GM18526 (cell line): ENCODE data around the gene LHPP.

Source experiments
- POLR2A ChIP-seq: IDR thresholded peaks from 3 replicates; pipeline ENCODE4 v1.6.1; 2011; ENCODE audit not compliant: insufficient read length; ENCODE audit errors: extremely low read depth

LHPP gene

DNA sequence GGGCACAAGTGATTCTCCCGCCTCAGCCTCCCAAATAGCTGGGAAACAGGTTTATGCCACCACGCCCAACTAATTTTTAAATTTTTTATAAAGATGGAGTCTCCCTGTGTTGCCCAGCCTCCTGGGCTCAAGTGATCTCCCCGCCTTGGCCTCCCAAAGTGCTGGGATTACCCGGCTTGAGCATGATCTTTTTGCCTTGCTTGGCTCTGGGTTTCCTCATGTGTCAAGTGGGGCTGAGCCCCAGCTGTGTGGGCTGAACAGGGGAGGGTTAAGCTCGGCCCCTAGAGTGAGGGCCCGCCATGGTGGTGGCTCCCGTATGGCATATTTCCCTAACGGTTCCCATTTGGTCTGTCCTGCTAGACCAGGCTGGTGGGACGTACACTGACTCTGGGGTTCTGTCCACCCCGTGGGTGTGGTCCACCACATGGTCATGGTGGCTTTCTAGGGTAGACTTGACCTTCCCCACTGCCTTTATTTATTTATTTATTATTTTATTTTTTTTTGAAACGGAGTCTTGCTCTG is 66.3 kb downstream of the LHPP start:
- no peak for TF ChIP-seq POLR2A

GRCh38 chr10:124529661-124530214 is 68.1 kb downstream of the LHPP start:
- TF ChIP-seq POLR2A = no peak

- TF ChIP-seq POLR2A = no peak
Measured at GRCh38 chr10:124530215-124530665, 68.6 kb downstream of the LHPP start.

DNA sequence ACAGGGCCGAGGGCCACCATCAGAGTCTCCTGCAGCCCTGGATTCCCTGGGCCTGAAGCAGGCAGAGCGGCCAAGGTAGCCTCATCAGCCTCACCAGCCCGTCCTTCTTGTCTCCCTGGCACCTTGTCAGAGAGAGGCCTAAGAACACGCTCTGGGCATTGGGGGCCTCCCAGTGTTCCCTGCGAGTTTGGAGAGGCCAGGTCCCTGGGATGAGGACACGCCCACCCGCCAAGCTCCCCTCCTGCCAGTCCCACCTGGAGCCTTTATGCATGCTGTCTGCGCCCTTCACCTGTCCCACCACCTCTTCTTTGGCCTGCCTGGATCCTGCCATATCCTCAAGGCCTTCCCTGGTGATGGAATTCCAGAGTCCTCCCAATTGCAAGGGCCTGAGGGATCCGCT is 69.2 kb downstream of the LHPP start:
- TF ChIP-seq POLR2A = no peak

DNA sequence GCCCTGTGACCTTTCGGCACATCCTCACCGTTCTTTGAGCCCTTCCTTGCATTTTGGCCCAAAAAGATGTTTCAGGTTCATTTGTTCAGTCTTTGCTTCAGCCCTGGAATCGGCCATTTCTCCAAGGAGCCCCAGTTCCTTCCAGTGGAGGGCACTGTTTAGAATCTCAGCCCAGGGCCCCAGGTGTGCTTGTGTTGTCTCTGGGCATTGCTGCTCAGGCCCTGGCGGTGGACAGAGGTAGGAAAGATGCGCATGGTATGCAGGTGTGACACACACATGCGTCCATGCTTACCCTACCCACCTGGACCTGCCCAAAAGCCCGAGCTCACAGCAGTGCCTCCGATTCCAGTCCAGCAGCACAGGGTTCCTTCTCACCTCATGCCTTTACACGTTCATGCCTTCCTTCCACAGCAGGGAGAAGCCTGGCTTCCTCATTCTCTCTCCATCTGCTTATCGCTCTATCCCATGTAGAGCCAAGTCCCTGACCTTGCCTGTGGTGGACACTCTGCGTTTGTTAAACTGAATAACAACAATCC is 70.6 kb downstream of the LHPP start:
- no peak for TF ChIP-seq POLR2A

- TF ChIP-seq POLR2A = no peak
Measured at GRCh38 chr10:124532788-124533187, 71.2 kb downstream of the LHPP start.

GRCh38 chr10:124533266-124533665 is 71.6 kb downstream of the LHPP start:
- no peak for TF ChIP-seq POLR2A

DNA sequence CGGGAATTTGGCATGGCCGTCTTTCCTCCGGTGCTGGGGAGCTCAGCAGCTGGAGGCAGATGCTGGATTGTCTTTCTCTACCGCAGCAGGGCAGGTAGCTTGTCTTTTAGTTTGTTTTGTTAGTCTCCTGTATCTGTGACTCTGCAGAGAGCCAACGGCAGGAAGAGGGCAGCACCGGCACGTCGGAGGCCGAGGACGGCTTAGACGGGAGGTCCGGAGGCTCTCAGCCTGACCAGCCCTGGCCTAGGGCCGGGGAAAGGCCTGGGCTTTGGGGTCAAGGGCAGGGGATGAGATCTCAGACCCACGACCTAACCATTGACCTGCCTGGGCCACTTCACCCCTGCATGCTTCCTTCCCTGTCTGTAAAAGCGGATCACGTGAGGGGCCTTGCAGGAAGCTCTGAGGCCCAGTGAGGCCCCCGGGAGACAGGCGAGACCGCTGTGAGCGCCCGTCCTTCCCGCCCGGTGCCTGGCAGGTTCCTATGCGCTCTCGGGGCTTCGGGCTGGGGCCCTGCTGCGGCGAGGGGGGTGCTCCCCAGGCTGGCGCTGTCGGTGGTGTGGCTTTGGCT is 72.7 kb downstream of the LHPP start:
- no peak for TF ChIP-seq POLR2A

DNA sequence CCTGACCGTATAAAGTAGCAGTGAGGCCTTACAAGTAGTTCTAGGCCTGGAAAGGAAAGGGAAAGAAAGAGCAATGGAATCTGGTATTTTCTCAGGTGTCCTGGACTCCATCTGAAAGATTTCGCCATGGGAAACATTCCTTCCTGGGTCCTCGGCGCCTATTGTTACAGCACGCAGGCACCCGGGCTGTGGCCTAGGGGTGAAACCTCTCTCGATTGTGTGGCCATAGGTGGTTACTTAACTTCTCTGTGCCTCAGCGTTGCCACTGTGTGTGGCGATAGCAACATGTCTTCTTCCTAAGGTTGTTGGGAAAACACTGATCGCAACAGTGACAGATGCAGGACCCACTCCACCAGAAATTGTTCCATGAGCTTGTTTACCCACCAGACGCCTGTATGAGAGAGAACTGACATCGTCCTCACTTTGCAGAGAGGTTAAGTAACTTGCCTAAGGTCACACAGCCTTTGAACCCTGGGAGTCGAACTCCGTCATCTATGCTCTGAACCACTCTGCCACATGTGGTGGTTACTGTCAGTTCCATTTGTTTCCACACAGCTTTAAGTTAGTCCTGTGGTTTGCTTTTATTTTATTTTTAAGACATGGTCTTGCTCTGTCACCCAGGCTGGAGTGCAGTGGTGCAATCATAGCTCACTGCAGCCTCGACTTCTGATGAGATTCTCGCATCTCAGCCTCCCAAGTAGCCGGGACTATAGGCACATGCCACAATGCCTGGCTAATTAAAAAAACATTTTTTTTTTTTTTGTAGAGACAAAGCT is 73.4 kb downstream of the LHPP start:
- TF ChIP-seq POLR2A = no peak

DNA sequence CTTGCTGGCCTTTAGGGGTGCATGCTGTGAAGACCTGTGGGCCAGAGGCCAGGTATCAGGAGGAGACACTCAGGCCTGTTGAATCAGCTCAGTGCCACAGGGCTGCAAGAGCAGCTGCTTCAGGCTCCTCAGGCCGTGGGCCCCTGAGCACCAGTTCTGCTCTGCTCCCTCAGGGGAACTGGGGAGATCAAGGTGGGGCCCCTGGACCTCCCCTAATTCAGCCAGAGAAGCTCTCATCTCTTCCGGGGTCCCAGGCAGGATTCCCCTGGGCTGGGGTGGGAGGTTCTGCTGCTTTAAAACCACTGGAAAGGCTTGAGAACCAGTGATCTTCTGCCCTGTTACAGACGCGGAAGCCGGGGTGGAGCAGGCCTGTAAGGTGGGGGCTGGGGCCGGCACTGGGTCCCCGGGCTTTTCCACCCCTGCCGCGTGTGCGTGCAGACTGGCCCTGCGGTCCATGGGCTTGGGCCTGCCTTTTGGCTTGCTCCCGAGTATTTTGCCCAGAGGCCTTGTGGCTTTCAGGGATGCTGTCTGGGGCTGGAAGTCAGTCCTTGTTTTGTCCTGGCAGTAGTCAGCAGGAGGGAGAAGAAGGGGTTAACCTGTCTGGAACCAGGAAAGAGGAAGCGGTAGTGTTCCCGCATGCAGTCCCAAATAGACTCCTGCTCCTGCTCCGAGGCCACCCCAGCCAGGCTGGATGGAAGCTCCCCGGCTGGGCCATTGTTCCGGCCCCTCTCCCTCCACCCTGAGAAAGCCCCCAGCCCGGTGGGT is 74.3 kb downstream of the LHPP start:
- TF ChIP-seq POLR2A = no peak

- TF ChIP-seq POLR2A = no peak
Measured at GRCh38 chr10:124536496-124537050, 75.0 kb downstream of the LHPP start.

DNA sequence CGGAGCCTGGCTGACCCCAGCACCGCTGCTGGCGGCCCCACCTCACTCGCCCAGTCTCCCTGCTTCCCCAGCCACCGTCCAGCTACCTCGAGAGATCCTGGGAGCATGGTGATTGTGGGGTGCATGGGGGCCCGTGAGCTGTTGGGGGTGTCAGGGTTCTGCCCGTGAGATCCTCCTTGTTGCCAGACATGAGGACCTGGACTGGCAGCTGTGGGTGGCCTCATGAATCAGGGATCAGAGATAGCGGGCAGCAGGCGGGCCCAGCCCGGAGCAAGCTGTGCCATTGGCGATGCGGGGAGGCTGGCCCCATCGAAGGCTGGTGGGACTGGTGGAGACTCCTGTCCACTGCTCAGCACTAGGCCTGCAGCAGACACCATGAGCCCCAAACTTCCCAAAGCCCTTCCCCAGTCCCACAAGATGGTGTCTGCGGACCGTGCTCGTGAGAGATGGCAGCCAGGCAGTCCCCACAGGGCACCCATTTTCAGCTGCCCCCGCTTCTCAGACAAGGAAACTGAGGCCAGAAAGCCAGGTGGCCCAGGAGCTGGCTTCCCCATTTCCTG is 75.6 kb downstream of the LHPP start:
- TF ChIP-seq POLR2A = no peak

DNA sequence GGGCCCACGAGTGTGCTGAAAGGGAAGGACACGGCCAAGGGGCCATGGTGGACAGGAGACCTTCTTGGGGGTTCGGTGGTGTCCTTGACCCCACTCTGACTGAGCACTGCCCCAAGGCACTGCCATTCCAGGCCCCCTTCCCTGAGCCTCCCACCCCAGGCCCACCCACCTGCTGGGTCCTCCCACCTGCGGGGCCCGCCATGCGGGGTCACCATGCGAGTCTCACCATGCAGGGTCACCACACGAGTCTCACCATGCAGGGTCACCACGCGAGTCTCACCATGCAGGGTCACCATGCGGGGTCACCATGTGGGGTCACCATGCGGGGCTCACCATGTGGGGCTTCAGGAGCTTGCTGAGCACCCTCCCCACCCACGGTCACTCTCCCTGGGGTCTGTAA is 76.3 kb downstream of the LHPP start:
- TF ChIP-seq POLR2A = no peak

DNA sequence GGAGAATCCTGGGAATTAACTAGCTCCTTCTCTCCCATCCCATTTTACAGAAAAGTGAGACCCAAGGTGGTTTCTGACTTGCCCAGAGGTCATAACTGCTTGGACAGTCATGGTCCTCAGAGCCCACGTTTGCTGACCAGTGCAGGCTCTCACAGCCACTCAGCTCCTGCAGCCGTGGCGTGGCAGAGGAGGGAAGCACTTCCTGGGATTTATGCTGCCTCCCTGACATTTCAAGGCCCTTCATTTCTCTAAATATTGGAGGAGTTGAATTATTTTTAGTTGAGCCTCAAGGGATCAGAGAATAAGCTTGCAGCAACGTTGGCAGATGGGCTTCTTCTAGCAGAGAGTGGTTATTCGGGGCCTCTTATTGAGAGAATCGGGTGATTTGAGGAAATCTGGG is 77.1 kb downstream of the LHPP start:
- TF ChIP-seq POLR2A = no peak
